PC-9 (cell line): ENCODE measurements around the gene MIEF1. TPM values are rescaled to one million over a fixed set of nuclear protein-coding genes. Genes with fewer than 3 reads are reported as not detected.

ENCODE experiments used
- BruUV-seq: library from RNA; stranded (reverse); fragments of 400-500 nt; replicated peaks from 2 replicates; lab custom pipeline; 2021; lab: Mats Ljungman, UMichigan
- CTCF ChIA-PET: fragments of 300-600 bp; sonication (Branson Sonifier 250); formaldehyde crosslinking; loops from one replicate; lab custom pipeline; 2022; ENCODE audit warnings: antibody characterized with exemption; lab: Charles Lee
- POLR2A ChIA-PET: fragments of 300-600 bp; sonication (Branson Sonifier 250); formaldehyde crosslinking; loops from one replicate; lab custom pipeline; 2022; ENCODE audit warnings: antibody characterized with exemption; ENCODE audit not compliant: unreplicated experiment; lab: Charles Lee
- DNase-seq, 2 experiments: peaks; one replicate each; pipeline versions ENCODE4 v3.0.0 to v3.0.0-alpha.2; 2015 to 2022; ENCODE audit warnings: mixed read lengths in 1 of 2
- H2AFZ ChIP-seq: fragments of 200-600 bp; sonication (generic); 2 replicates; pipeline ENCODE4 v1.8.1; 2017; ENCODE audit warnings: antibody characterized with exemption
- H3F3A ChIP-seq: fragments of 200-600 bp; sonication (generic); 2 replicates; pipeline ENCODE4 v1.8.1; 2017; ENCODE audit warnings: antibody characterized with exemption, mild to moderate bottlenecking, low read depth; ENCODE audit not compliant: insufficient read depth
- H3K27ac ChIP-seq: fragments of 200-600 bp; sonication (generic); 2 replicates; pipeline ENCODE4 v1.6.1; 2016; ENCODE audit warnings: mixed run types
- H3K27me3 ChIP-seq: fragments of 200-600 bp; sonication (generic); 2 replicates; pipeline ENCODE4 v1.6.1; 2016; ENCODE audit warnings: low read depth, mixed run types; ENCODE audit not compliant: insufficient read depth
- H3K36me3 ChIP-seq: fragments of 200-600 bp; sonication (generic); 2 replicates; pipeline ENCODE4 v1.6.1; 2016; ENCODE audit warnings: low read depth, mixed run types
- H3K4me1 ChIP-seq: fragments of 200-600 bp; sonication (generic); replicated peaks from 2 replicates; pipeline ENCODE4 v1.6.1; 2016; ENCODE audit warnings: mixed run types; ENCODE audit not compliant: insufficient read depth
- H3K4me2 ChIP-seq: fragments of 200-600 bp; sonication (generic); 2 replicates; pipeline ENCODE4 v1.6.1; 2017; ENCODE audit warnings: mixed run types
- H3K4me3 ChIP-seq: fragments of 200-600 bp; sonication (generic); 2 replicates; pipeline ENCODE4 v1.6.1; 2016; ENCODE audit warnings: mixed run types
- H3K79me2 ChIP-seq: fragments of 200-600 bp; sonication (generic); 2 replicates; pipeline ENCODE4 v1.6.1; 2017; ENCODE audit warnings: low read depth, mixed run types
- H3K9me2 ChIP-seq: fragments of 200-600 bp; sonication (generic); 2 replicates; pipeline ENCODE4 v1.8.1; 2017; ENCODE audit warnings: mild to moderate bottlenecking; ENCODE audit not compliant: insufficient read depth
- H3K9me3 ChIP-seq: fragments of 200-600 bp; sonication (generic); 2 replicates; pipeline ENCODE4 v1.8.1; 2016; ENCODE audit warnings: low read depth; ENCODE audit not compliant: insufficient read depth
- H4K20me1 ChIP-seq: fragments of 200-600 bp; sonication (generic); 2 replicates; pipeline ENCODE4 v1.8.1; 2017; ENCODE audit not compliant: insufficient read depth
- CTCF ChIP-seq: fragments of 200-600 bp; sonication (generic); conservative IDR thresholded peaks from 2 replicates; pipeline ENCODE4 v1.6.1; 2017; ENCODE audit warnings: mixed run types, antibody characterized with exemption, mild to moderate bottlenecking, moderate library complexity
- EZH2 ChIP-seq: fragments of 200-600 bp; sonication (generic); IDR thresholded peaks from 2 replicates; pipeline ENCODE4 v1.8.0; 2017; ENCODE audit warnings: antibody characterized with exemption, low read depth
- intact Hi-C: fragments of 100-400 bp; cut with micrococcal nuclease; formaldehyde crosslinking; loops from one replicate; pipeline ENCODE4 v1.10.0; 2022; ENCODE audit not compliant: unreplicated experiment
- total RNA-seq: library from RNA; stranded (reverse); gene quantifications from 2 replicates; pipeline ENCODE4 v1.2.3, GENCODE V29; 2021

MIEF1 gene
- total RNA-seq, 1 experiment from 2014 or later: 36.9 TPM

GRCh38 chr22:39496131-39496838, 5.8 kb upstream of the MIEF1 start:
- Histone ChIP-seq H3K9me3 (no peaks in the 10 kb centered on the region), H3K27me3 (no peaks in the 10 kb centered on the region), H3K36me3 (no peaks in the 10 kb centered on the region), H3K4me1 (peaks cover 9% of the 10 kb centered on the region), H3K4me3 (no peak overlapping the region), H4K20me1 (no peaks in the 10 kb centered on the region), H3F3A (peaks cover 13% of the 10 kb centered on the region; the same call in 1 of the 2 replicates), H2AFZ (no peak overlapping the region), H3K79me2 (no peaks in the 10 kb centered on the region), H3K4me2 (no peak overlapping the region), H3K27ac (no peak overlapping the region), H3K9me2 (no peaks in the 10 kb centered on the region)
- ChIA-PET POLR2A (interaction anchor here (0.6 kb wide), 1 partner anchor 35 kb away, joined by 3 read pairs; no protein-coding TSS in a partner anchor), CTCF (interaction anchor here (0.6 to 1.3 kb wide), 8 partner anchors 24 to 540 kb away, joined by 3 to 19 read pairs (median 3); partner anchors contain the start of gene ATF4)
- no TSS peak for BruUV-seq
- DNase-seq: peak; percentile 39 to 59
- intact Hi-C loops: loop anchor here (5.0 kb wide), 1 partner anchor 851 kb away; the partner anchor contains the start of gene ADSL
- TF ChIP-seq EZH2 (no peak), CTCF (peak; percentile 87)

GRCh38 chr22:39497429-39497828, 4.7 kb upstream of the MIEF1 start:
- peaks cover 3% of the 10 kb centered on the region for H3K79me2 ChIP-seq
- POLR2A ChIA-PET: no interaction called here
- H3F3A ChIP-seq: peaks cover 18% of the 10 kb centered on the region; the same call in 1 of the 2 replicates
- H3K27ac ChIP-seq: no peak overlapping the region
- no peak overlapping the region for H2AFZ ChIP-seq
- TF ChIP-seq EZH2 (no peak), CTCF (no peak)
- no peak overlapping the region for H3K4me3 ChIP-seq
- no peaks in the 10 kb centered on the region for H4K20me1 ChIP-seq
- H3K36me3 ChIP-seq: no peaks in the 10 kb centered on the region
- no peaks in the 10 kb centered on the region for H3K9me2 ChIP-seq
- H3K27me3 ChIP-seq: no peaks in the 10 kb centered on the region
- intact Hi-C loops: loop anchor here (5.0 kb wide), 1 partner anchor 850 kb away; the partner anchor contains the start of gene ADSL
- no peak for DNase-seq
- no peaks in the 10 kb centered on the region for H3K9me3 ChIP-seq
- no TSS peak for BruUV-seq
- CTCF ChIA-PET: no interaction called here
- H3K4me1 ChIP-seq: peaks cover 15% of the 10 kb centered on the region
- no peak overlapping the region for H3K4me2 ChIP-seq

- H3K4me1 ChIP-seq: peaks cover 19% of the 10 kb centered on the region
- peak in 1 of 2 experiments; percentile 65 for DNase-seq
- CTCF ChIA-PET: interaction anchor here (0.5 to 0.6 kb wide), 2 partner anchors 22 to 305 kb away, joined by 5 to 7 read pairs; partner anchors contain the start of gene ATF4
- 0 out of 2 replicates have a peak, but pooled peaks cover 3% of the 10 kb centered on the region for H4K20me1 ChIP-seq
- no peak overlapping the region for H3K27ac ChIP-seq
- H3K36me3 ChIP-seq: no peaks in the 10 kb centered on the region
- H3K9me2 ChIP-seq: no peaks in the 10 kb centered on the region
- peaks cover 18% of the 10 kb centered on the region; the same call in 1 of the 2 replicates for H3F3A ChIP-seq
- intact Hi-C loops: loop anchor here (5.0 kb wide), 1 partner anchor 849 kb away; the partner anchor contains the start of gene ADSL
- H3K27me3 ChIP-seq: no peaks in the 10 kb centered on the region
- POLR2A ChIA-PET: no interaction called here
- no TSS peak for BruUV-seq
- H3K4me2 ChIP-seq: no peak overlapping the region
- H3K4me3 ChIP-seq: no peak overlapping the region
- no peaks in the 10 kb centered on the region for H3K9me3 ChIP-seq
- H2AFZ ChIP-seq: no peak overlapping the region
- peaks cover 12% of the 10 kb centered on the region for H3K79me2 ChIP-seq
- TF ChIP-seq EZH2 (no peak), CTCF (no peak)
Observed at GRCh38 chr22:39498368-39498767, 3.7 kb upstream of the MIEF1 start.
